22Rv1 (cell line): ENCODE measurements around the gene CCER1.

Source experiments
- CTCF ChIP-seq: fragments of 450-650 bp; IDR thresholded peaks from 2 replicates; pipeline ENCODE4 v1.5.1; 2017; ENCODE audit warnings: mild to moderate bottlenecking
- ZFX ChIP-seq: fragments of 450-650 bp; IDR thresholded peaks from 2 replicates; pipeline ENCODE4 v1.6.1; 2017; ENCODE audit warnings: antibody characterized with exemption, borderline replicate concordance

- TF ChIP-seq CTCF (no peak), ZFX (no peak)
Measured at GRCh38 chr12:90977224-90977623, 22.2 kb upstream of the CCER1 start.
